WI38 (cell line): ENCODE measurements around the gene MATR3.
"Not testable (repeated sequence)": the region's sequence is repeated elsewhere in the genome, so short reads cannot be mapped to it uniquely, and the experiment has no call there.

Experiments used
- H3K4me3 ChIP-seq: 2 replicates; pipeline ENCODE4 v1.5.1; 2011; ENCODE audit warnings: low read depth, mild to moderate bottlenecking, control low read depth, low read length
- TF ChIP-seq, protein P1 (sequence below): IDR thresholded peaks from 2 replicates; pipeline ENCODE4 v1.5.1; 2012; ENCODE audit warnings: low read depth, mild to moderate bottlenecking, control low read depth, low read length

The MATR3 gene

GRCh38 chr5:139342423-139342723, 48.8 kb downstream of the MATR3 start:
- H3K4me3 ChIP-seq, result peak overlapping the region; percentile 99
- TF ChIP-seq, protein P1, sequence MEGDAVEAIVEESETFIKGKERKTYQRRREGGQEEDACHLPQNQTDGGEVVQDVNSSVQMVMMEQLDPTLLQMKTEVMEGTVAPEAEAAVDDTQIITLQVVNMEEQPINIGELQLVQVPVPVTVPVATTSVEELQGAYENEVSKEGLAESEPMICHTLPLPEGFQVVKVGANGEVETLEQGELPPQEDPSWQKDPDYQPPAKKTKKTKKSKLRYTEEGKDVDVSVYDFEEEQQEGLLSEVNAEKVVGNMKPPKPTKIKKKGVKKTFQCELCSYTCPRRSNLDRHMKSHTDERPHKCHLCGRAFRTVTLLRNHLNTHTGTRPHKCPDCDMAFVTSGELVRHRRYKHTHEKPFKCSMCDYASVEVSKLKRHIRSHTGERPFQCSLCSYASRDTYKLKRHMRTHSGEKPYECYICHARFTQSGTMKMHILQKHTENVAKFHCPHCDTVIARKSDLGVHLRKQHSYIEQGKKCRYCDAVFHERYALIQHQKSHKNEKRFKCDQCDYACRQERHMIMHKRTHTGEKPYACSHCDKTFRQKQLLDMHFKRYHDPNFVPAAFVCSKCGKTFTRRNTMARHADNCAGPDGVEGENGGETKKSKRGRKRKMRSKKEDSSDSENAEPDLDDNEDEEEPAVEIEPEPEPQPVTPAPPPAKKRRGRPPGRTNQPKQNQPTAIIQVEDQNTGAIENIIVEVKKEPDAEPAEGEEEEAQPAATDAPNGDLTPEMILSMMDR, result no peak

GRCh38 chr5:139343476-139343875, 49.9 kb downstream of the MATR3 start:
- TF ChIP-seq, protein P1, result no peak
- peak overlapping the region; percentile 99 for H3K4me3 ChIP-seq

- H3K4me3 ChIP-seq, result no peak overlapping the region
- TF ChIP-seq, protein P1, result no peak
Measured at GRCh38 chr5:139344177-139344576, 50.6 kb downstream of the MATR3 start.

GRCh38 chr5:139345442-139345841, 51.9 kb downstream of the MATR3 start:
- not testable (repeated sequence) for H3K4me3 ChIP-seq

GRCh38 chr5:139347863-139348262, 54.3 kb downstream of the MATR3 start:
- not testable (repeated sequence) for H3K4me3 ChIP-seq

GRCh38 chr5:139354186-139354585, 60.6 kb downstream of the MATR3 start:
- TF ChIP-seq, protein P1, result no peak

DNA sequence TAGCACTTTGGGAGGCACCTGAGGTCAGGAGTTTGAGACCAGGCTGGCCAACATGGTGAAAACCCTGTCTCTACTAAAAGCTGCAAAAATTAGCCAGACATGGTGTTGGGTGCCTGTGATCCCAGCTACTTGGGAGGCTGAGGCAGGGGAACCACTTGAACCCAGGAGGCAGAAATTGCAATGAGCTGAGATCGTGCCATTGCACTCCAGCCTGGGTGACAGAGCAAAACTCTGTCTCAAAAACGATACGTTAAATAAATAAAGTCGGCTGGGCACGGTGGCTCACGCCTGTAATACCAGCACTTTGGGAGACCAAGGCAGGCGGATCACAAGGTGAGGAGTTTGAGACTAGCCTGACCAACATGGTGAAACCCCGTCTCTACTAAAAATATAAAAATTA, 62.4 kb downstream of the MATR3 start:
- H3K4me3 ChIP-seq, result not testable (repeated sequence)

More at GRCh38 chr5:139354186-139354585, 60.6 kb downstream of the MATR3 start:
- H3K4me3 ChIP-seq, result no peak overlapping the region

- TF ChIP-seq, protein P1, result no peak
- no peak overlapping the region for H3K4me3 ChIP-seq
Measured at GRCh38 chr5:139358064-139358463, 64.5 kb downstream of the MATR3 start.

DNA sequence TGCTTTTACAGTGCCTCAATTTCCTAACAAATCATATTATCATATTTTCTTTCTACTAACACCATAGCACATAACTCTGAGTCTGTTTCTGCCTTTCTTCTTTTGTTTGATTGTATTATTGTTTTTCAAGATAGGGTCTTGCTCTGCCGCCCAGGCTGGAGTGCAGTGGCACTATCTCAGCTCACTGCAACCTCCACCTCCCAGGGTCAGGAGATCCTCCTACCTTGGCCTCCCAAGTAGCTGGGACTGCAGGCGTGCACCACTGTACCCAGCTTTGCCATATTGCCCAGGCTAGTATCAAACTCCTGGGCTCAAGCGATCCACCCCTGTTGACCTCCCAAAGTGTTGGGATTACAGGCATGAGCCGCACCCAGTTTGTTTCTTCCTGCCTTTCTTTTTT, 66.8 kb downstream of the MATR3 start:
- TF ChIP-seq, protein P1, result no peak
- H3K4me3 ChIP-seq, result no peak overlapping the region
